IMR-90 (cell line): Measurements from ENCODE around the gene OR52M1.
A peak's percentile ranks its signal among the peaks of the same experiment; 100 is the strongest.

Experiments used
- CEBPB ChIP-seq: IDR thresholded peaks from 2 replicates; pipeline ENCODE4 v1.6.1; 2012; ENCODE audit warnings: low read depth, low read length, improper control_type of control experiment
- CTCF ChIP-seq: conservative IDR thresholded peaks from 2 replicates; pipeline ENCODE4 v1.5.1; 2012; ENCODE audit warnings: mild to moderate bottlenecking, low read depth, low read length, improper control_type of control experiment
- FOS ChIP-seq: fragments of 150-350 bp; IDR thresholded peaks from 2 replicates; pipeline ENCODE4 v1.6.1; 2016; ENCODE audit warnings: low read depth, low read length
- MAFK ChIP-seq: IDR thresholded peaks from 2 replicates; pipeline ENCODE4 v1.6.1; 2012; ENCODE audit warnings: low read depth, low read length, improper control_type of control experiment
- MAZ ChIP-seq: IDR thresholded peaks from 2 replicates; pipeline ENCODE4 v1.6.1; 2012; ENCODE audit warnings: low read depth, mild to moderate bottlenecking, low read length, improper control_type of control experiment, moderate library complexity, borderline replicate concordance
- POLR2A ChIP-seq: IDR thresholded peaks from 2 replicates; pipeline ENCODE4 v1.6.1; 2012; ENCODE audit warnings: mild to moderate bottlenecking, low read depth, low read length
- RAD21 ChIP-seq: IDR thresholded peaks from 2 replicates; pipeline ENCODE4 v1.6.1; 2012; ENCODE audit warnings: low read length, improper control_type of control experiment
- RCOR1 ChIP-seq: IDR thresholded peaks from 2 replicates; pipeline ENCODE4 v1.6.1; 2012; ENCODE audit warnings: mild to moderate bottlenecking, low read length, improper control_type of control experiment; ENCODE audit not compliant: insufficient replicate concordance
- RFX5 ChIP-seq: IDR thresholded peaks from 2 replicates; pipeline ENCODE4 v1.8.0; 2012; ENCODE audit warnings: low read depth, mild to moderate bottlenecking, low read length, moderate library complexity
- SMC3 ChIP-seq: fragments of 150-350 bp; IDR thresholded peaks from 2 replicates; pipeline ENCODE4 v1.6.1; 2016; ENCODE audit warnings: low read depth, mild to moderate bottlenecking, antibody characterized with exemption, low read length, moderate library complexity
- USF2 ChIP-seq: fragments of 150-350 bp; IDR thresholded peaks from 2 replicates; pipeline ENCODE4 v1.6.1; 2017; ENCODE audit warnings: mild to moderate bottlenecking, antibody characterized with exemption, low read length, low read depth

GRCh38 chr11:4578624-4579023, 33.6 kb downstream of the OR52M1 start:
- TF ChIP-seq MAFK (peak; percentile 79), CEBPB (no peak), CTCF (no peak), SMC3 (no peak), POLR2A (no peak), RCOR1 (no peak), RFX5 (no peak), USF2 (no peak), MAZ (no peak), FOS (no peak), RAD21 (no peak)
